Measurements from ENCODE around the gene RGS12. TPM values are rescaled to one million over a fixed set of nuclear protein-coding genes. Genes with fewer than 3 reads are reported as not detected.

The RGS12 gene
- total RNA-seq, 1 donor from 2014 or later = 26.3 TPM

GRCh38 chr4:3341760-3342159 is 48.9 kb downstream of the RGS12 start:
- intact Hi-C loops (cut with DNase I) = loop anchor here (10.0 kb wide), 1 partner anchor 533 kb away; no protein-coding TSS in a partner anchor
- TF ChIP-seq CTCF (IDR thresholded peaks at IDR 0.05) = no peak
- H3K36me3 ChIP-seq = peaks cover 0 to 7% of the 10 kb centered on the region in 2 donors
- DNase-seq (ENCODE audit: low spot score in 2 of 2) = no peak
- no peaks in the 10 kb centered on the region for H3K4me1 ChIP-seq
- H3K4me3 ChIP-seq = no peak overlapping the region
- no peaks in the 10 kb centered on the region for H3K27me3 ChIP-seq
- H3K27ac ChIP-seq = no peak overlapping the region
- no peaks in the 10 kb centered on the region for H3K9me3 ChIP-seq

- Histone ChIP-seq H3K4me1 (no peaks in the 10 kb centered on the region), H3K27ac (no peak overlapping the region), H3K9me3 (no peaks in the 10 kb centered on the region), H3K36me3 (peaks cover 0 to 7% of the 10 kb centered on the region in 2 donors), H3K27me3 (no peaks in the 10 kb centered on the region), H3K4me3 (no peak overlapping the region)
- DNase-seq (ENCODE audit: low spot score in 2 of 2) = no peak
- TF ChIP-seq CTCF (IDR thresholded peaks at IDR 0.05) = no peak
- intact Hi-C loops (cut with DNase I) = loop anchor here (10.0 kb wide), 1 partner anchor 532 kb away; no protein-coding TSS in a partner anchor
These were observed 49.5 kb downstream of the RGS12 start for GRCh38 chr4:3342182-3342854.

Other genes with a start within 250 kb of the RGS12 start
- gene HTT-AS, start 218.5 kb upstream of the RGS12 start, total RNA-seq = not detected
- gene HTT, start 218.3 kb upstream of the RGS12 start, total RNA-seq = 23.7 TPM
- gene MSANTD1, start 43.9 kb upstream of the RGS12 start, total RNA-seq = not detected
- 2.2 TPM for gene HGFAC, start 148.9 kb downstream of the RGS12 start, total RNA-seq
- 33.5 TPM for gene DOK7, start 170.3 kb downstream of the RGS12 start, total RNA-seq
- 172 TPM for gene LRPAP1, start 239.4 kb downstream of the RGS12 start, total RNA-seq